ENCODE data around the gene TMEM39A.

TMEM39A gene

GRCh38 chr3:119433613-119434325 is 29.6 kb downstream of the TMEM39A start:
- Histone ChIP-seq H3K4me2 (ENCODE audit: insufficient read depth, low read length, poor library complexity, severe bottlenecking) (no peak overlapping the region), H3K36me3 (replicated peaks in 1 of 2; ENCODE audit: control insufficient read depth in 2 of 2, insufficient read depth in 2 of 2, low read length in 2 of 2) (peaks cover 37 to 100% of the 10 kb centered on the region in 2 donors), H2BK120ac (ENCODE audit: low read depth, low read length) (no peak overlapping the region), H3K14ac (ENCODE audit: low read length) (no peak overlapping the region), H3K27me3 (ENCODE audit: control insufficient read depth in 3 of 3, insufficient read depth in 3 of 3, low read depth in 1 of 3, low read length in 3 of 3) (no peaks in the 10 kb centered on the region), H2BK15ac (ENCODE audit: low read length) (no peak overlapping the region), H2BK5ac (ENCODE audit: low read length) (no peak overlapping the region), H3K27ac (replicated peaks; ENCODE audit: low read length) (no peak overlapping the region), H3K79me1 (ENCODE audit: low read depth, low read length) (peaks cover 2% of the 10 kb centered on the region), H2BK12ac (ENCODE audit: low read length) (no peak overlapping the region), H2AK5ac (ENCODE audit: low read depth, low read length) (no peak overlapping the region), H3K4me1 (ENCODE audit: control insufficient read depth in 2 of 2, insufficient read depth in 1 of 2, low read depth in 1 of 2, low read length in 2 of 2) (no peaks in the 10 kb centered on the region), H3K4ac (ENCODE audit: low read length) (no peak overlapping the region), H2AFZ (ENCODE audit: low read length) (no peak overlapping the region), H4K91ac (ENCODE audit: low read depth, low read length, poor library complexity) (no peak overlapping the region), H3K4me3 (ENCODE audit: low read length in 2 of 2) (no peak overlapping the region), H3K9me3 (replicated peaks in 1 of 2; ENCODE audit: control insufficient read depth in 2 of 2, insufficient read depth in 1 of 2, low read depth in 1 of 2, low read length in 2 of 2) (peaks cover 12 to 20% of the 10 kb centered on the region in 2 donors), H3K9ac (ENCODE audit: low read depth, low read length, poor library complexity) (no peak overlapping the region), H3K18ac (ENCODE audit: low read length) (no peak overlapping the region), H4K8ac (ENCODE audit: low read depth, low read length) (no peak overlapping the region), H3K23ac (ENCODE audit: low read depth, low read length, poor library complexity) (no peak overlapping the region)
- no CpG with 5 or more reads among the region's 3 CpGs for WGBS, 2 donors (ENCODE audit: extremely low coverage in 2 of 2, insufficient read length in 2 of 2, insufficient replicate concordance in 1 of 2)
- DNase-seq (ENCODE audit: low spot score): no peak

- no peak overlapping the region for H4K91ac ChIP-seq (ENCODE audit: low read depth, low read length, poor library complexity)
- H3K27ac ChIP-seq (replicated peaks; ENCODE audit: low read length): no peak overlapping the region
- no peak overlapping the region for H2BK120ac ChIP-seq (ENCODE audit: low read depth, low read length)
- no peak overlapping the region for H2BK15ac ChIP-seq (ENCODE audit: low read length)
- H2BK12ac ChIP-seq (ENCODE audit: low read length): no peak overlapping the region
- DNase-seq (ENCODE audit: low spot score): no peak
- no peak overlapping the region for H2BK5ac ChIP-seq (ENCODE audit: low read length)
- H3K4ac ChIP-seq (ENCODE audit: low read length): no peak overlapping the region
- H3K23ac ChIP-seq (ENCODE audit: low read depth, low read length, poor library complexity): no peak overlapping the region
- no peaks in the 10 kb centered on the region for H3K79me1 ChIP-seq (ENCODE audit: low read depth, low read length)
- no peak overlapping the region for H4K8ac ChIP-seq (ENCODE audit: low read depth, low read length)
- no CpG with 5 or more reads among the region's 1 CpG for WGBS, 2 donors (ENCODE audit: extremely low coverage in 2 of 2, insufficient read length in 2 of 2, insufficient replicate concordance in 1 of 2)
- H2AK5ac ChIP-seq (ENCODE audit: low read depth, low read length): no peak overlapping the region
- H3K9ac ChIP-seq (ENCODE audit: low read depth, low read length, poor library complexity): no peak overlapping the region
- no peaks in the 10 kb centered on the region for H3K27me3 ChIP-seq (ENCODE audit: control insufficient read depth in 3 of 3, insufficient read depth in 3 of 3, low read depth in 1 of 3, low read length in 3 of 3)
- no peak overlapping the region for H3K4me3 ChIP-seq (ENCODE audit: low read length in 2 of 2)
- no peak overlapping the region for H2AFZ ChIP-seq (ENCODE audit: low read length)
- no peaks in the 10 kb centered on the region for H3K4me1 ChIP-seq (ENCODE audit: control insufficient read depth in 2 of 2, insufficient read depth in 1 of 2, low read depth in 1 of 2, low read length in 2 of 2)
- no peak overlapping the region for H3K4me2 ChIP-seq (ENCODE audit: insufficient read depth, low read length, poor library complexity, severe bottlenecking)
- H3K18ac ChIP-seq (ENCODE audit: low read length): no peak overlapping the region
- H3K14ac ChIP-seq (ENCODE audit: low read length): no peak overlapping the region
- peaks cover 12 to 43% of the 10 kb centered on the region in 2 donors for H3K9me3 ChIP-seq (replicated peaks in 1 of 2; ENCODE audit: control insufficient read depth in 2 of 2, insufficient read depth in 1 of 2, low read depth in 1 of 2, low read length in 2 of 2)
- peaks cover 16 to 56% of the 10 kb centered on the region in 2 donors for H3K36me3 ChIP-seq (replicated peaks in 1 of 2; ENCODE audit: control insufficient read depth in 2 of 2, insufficient read depth in 2 of 2, low read length in 2 of 2)
Measured at GRCh38 chr3:119428538-119428937, 34.9 kb downstream of the TMEM39A start.

- no peak overlapping the region for H3K4me2 ChIP-seq (ENCODE audit: insufficient read depth, low read length, poor library complexity, severe bottlenecking)
- H3K4me1 ChIP-seq (ENCODE audit: control insufficient read depth in 2 of 2, insufficient read depth in 1 of 2, low read depth in 1 of 2, low read length in 2 of 2): no peaks in the 10 kb centered on the region
- H3K4ac ChIP-seq (ENCODE audit: low read length): no peak overlapping the region
- no peak overlapping the region for H3K9ac ChIP-seq (ENCODE audit: low read depth, low read length, poor library complexity)
- peaks cover 13 to 48% of the 10 kb centered on the region in 2 donors for H3K36me3 ChIP-seq (replicated peaks in 1 of 2; ENCODE audit: control insufficient read depth in 2 of 2, insufficient read depth in 2 of 2, low read length in 2 of 2)
- H3K4me3 ChIP-seq (ENCODE audit: low read length in 2 of 2): no peak overlapping the region
- no peaks in the 10 kb centered on the region for H3K79me1 ChIP-seq (ENCODE audit: low read depth, low read length)
- no peaks in the 10 kb centered on the region for H3K27me3 ChIP-seq (ENCODE audit: control insufficient read depth in 3 of 3, insufficient read depth in 3 of 3, low read depth in 1 of 3, low read length in 3 of 3)
- no peak overlapping the region for H2BK5ac ChIP-seq (ENCODE audit: low read length)
- no peak overlapping the region for H2AK5ac ChIP-seq (ENCODE audit: low read depth, low read length)
- H4K8ac ChIP-seq (ENCODE audit: low read depth, low read length): no peak overlapping the region
- H2AFZ ChIP-seq (ENCODE audit: low read length): no peak overlapping the region
- WGBS, 2 donors (ENCODE audit: extremely low coverage in 2 of 2, insufficient read length in 2 of 2, insufficient replicate concordance in 1 of 2): no CpG with 5 or more reads among the region's 1 CpG
- no peak overlapping the region for H2BK12ac ChIP-seq (ENCODE audit: low read length)
- H3K18ac ChIP-seq (ENCODE audit: low read length): no peak overlapping the region
- H3K27ac ChIP-seq (replicated peaks; ENCODE audit: low read length): no peak overlapping the region
- H2BK120ac ChIP-seq (ENCODE audit: low read depth, low read length): no peak overlapping the region
- H3K14ac ChIP-seq (ENCODE audit: low read length): no peak overlapping the region
- no peak overlapping the region for H4K91ac ChIP-seq (ENCODE audit: low read depth, low read length, poor library complexity)
- peak; percentile 2 for DNase-seq (ENCODE audit: low spot score)
- no peak overlapping the region for H2BK15ac ChIP-seq (ENCODE audit: low read length)
- H3K23ac ChIP-seq (ENCODE audit: low read depth, low read length, poor library complexity): no peak overlapping the region
- H3K9me3 ChIP-seq (replicated peaks in 1 of 2; ENCODE audit: control insufficient read depth in 2 of 2, insufficient read depth in 1 of 2, low read depth in 1 of 2, low read length in 2 of 2): peaks cover 12 to 43% of the 10 kb centered on the region in 2 donors
Measured at GRCh38 chr3:119427669-119428068, 35.7 kb downstream of the TMEM39A start.

- Histone ChIP-seq H2AK5ac (ENCODE audit: low read depth, low read length) (no peak overlapping the region), H4K8ac (ENCODE audit: low read depth, low read length) (no peak overlapping the region), H3K4ac (ENCODE audit: low read length) (no peak overlapping the region), H2AFZ (ENCODE audit: low read length) (no peak overlapping the region), H3K4me2 (ENCODE audit: insufficient read depth, low read length, poor library complexity, severe bottlenecking) (no peak overlapping the region), H3K36me3 (replicated peaks in 1 of 2; ENCODE audit: control insufficient read depth in 2 of 2, insufficient read depth in 2 of 2, low read length in 2 of 2) (no peaks in the 10 kb centered on the region), H2BK12ac (ENCODE audit: low read length) (no peak overlapping the region), H3K4me1 (ENCODE audit: control insufficient read depth in 2 of 2, insufficient read depth in 1 of 2, low read depth in 1 of 2, low read length in 2 of 2) (no peaks in the 10 kb centered on the region), H3K27me3 (ENCODE audit: control insufficient read depth in 3 of 3, insufficient read depth in 3 of 3, low read depth in 1 of 3, low read length in 3 of 3) (no peaks in the 10 kb centered on the region), H2BK120ac (ENCODE audit: low read depth, low read length) (no peak overlapping the region), H3K9ac (ENCODE audit: low read depth, low read length, poor library complexity) (no peak overlapping the region), H3K23ac (ENCODE audit: low read depth, low read length, poor library complexity) (no peak overlapping the region), H3K9me3 (replicated peaks in 1 of 2; ENCODE audit: control insufficient read depth in 2 of 2, insufficient read depth in 1 of 2, low read depth in 1 of 2, low read length in 2 of 2) (no peaks in the 10 kb centered on the region), H3K18ac (ENCODE audit: low read length) (no peak overlapping the region), H3K27ac (replicated peaks; ENCODE audit: low read length) (no peak overlapping the region), H3K4me3 (ENCODE audit: low read length in 2 of 2) (no peak overlapping the region), H2BK15ac (ENCODE audit: low read length) (no peak overlapping the region), H3K79me1 (ENCODE audit: low read depth, low read length) (no peaks in the 10 kb centered on the region), H2BK5ac (ENCODE audit: low read length) (no peak overlapping the region), H3K14ac (ENCODE audit: low read length) (no peak overlapping the region), H4K91ac (ENCODE audit: low read depth, low read length, poor library complexity) (no peak overlapping the region)
- DNase-seq (ENCODE audit: low spot score): no peak
- WGBS, 2 donors (ENCODE audit: extremely low coverage in 2 of 2, insufficient read length in 2 of 2, insufficient replicate concordance in 1 of 2): no CpG with 5 or more reads among the region's 2 CpGs
Measured at GRCh38 chr3:119420196-119420595, 43.2 kb downstream of the TMEM39A start.
